BJ (cell line): ENCODE data around the gene LRBA. TPM values are rescaled to one million over a fixed set of nuclear protein-coding genes. Genes with fewer than 3 reads are reported as not detected.

Experiments used
- CTCF ChIA-PET: fragments of 350-600 bp; formaldehyde crosslinking; extraction: SDS; loops from one replicate; lab custom pipeline; 2021; ENCODE audit warnings: antibody characterized with exemption, inconsistent platforms; lab: Yijun Ruan, JAX
- POLR2A ChIA-PET: fragments of 300-600 bp; sonication (Branson Sonifier 250); formaldehyde crosslinking; extraction: SDS; loops from one replicate; lab custom pipeline; 2021; ENCODE audit warnings: antibody characterized with exemption; lab: Charles Lee
- DNase-seq: peaks from one replicate; pipeline ENCODE4 v3.0.0-alpha.2; 2011; ENCODE audit warnings: low read depth
- H3K27me3 ChIP-seq: 2 replicates; pipeline ENCODE4 v1.6.0; 2011; ENCODE audit warnings: low read length; ENCODE audit not compliant: control insufficient read depth, insufficient read depth
- H3K36me3 ChIP-seq: 2 replicates; pipeline ENCODE4 v1.5.1; 2011; ENCODE audit warnings: low read length; ENCODE audit not compliant: control insufficient read depth, insufficient read depth
- H3K4me3 ChIP-seq: 2 replicates; pipeline ENCODE4 v1.5.1; 2011; ENCODE audit warnings: low read depth, mild to moderate bottlenecking, control low read depth, low read length
- CTCF ChIP-seq: IDR thresholded peaks from 2 replicates; pipeline ENCODE4 v1.5.1; 2011; ENCODE audit warnings: low read depth, mild to moderate bottlenecking, control low read depth, inconsistent platforms, low read length, moderate library complexity; ENCODE audit not compliant: insufficient read depth
- polyA plus RNA-seq: library from polyadenylated mRNA; depleted of rRNA; stranded (reverse); fragments of >200 nt; gene quantifications from 2 replicates; pipeline ENCODE4 v1.2.3, GENCODE V29; 2011

LRBA gene
- polyA plus RNA-seq, 1 experiment: 8.2 TPM

- Histone ChIP-seq H3K36me3 (peaks cover 42% of the 10 kb centered on the region), H3K4me3 (no peak overlapping the region), H3K27me3 (no peaks in the 10 kb centered on the region)
- ChIA-PET POLR2A (no interaction called here), CTCF (interaction anchor here (2.2 to 2.6 kb wide), 2 partner anchors 11 kb away, joined by 8 read pairs; no protein-coding TSS in a partner anchor)
- TF ChIP-seq CTCF: no peak
- no peak for DNase-seq
Observed at GRCh38 chr4:150253965-150254630, 761.0 kb downstream of the LRBA start.

GRCh38 chr4:150253416-150253815, 761.7 kb downstream of the LRBA start:
- peaks cover 43% of the 10 kb centered on the region for H3K36me3 ChIP-seq
- H3K4me3 ChIP-seq: no peak overlapping the region
- ChIA-PET CTCF (interaction anchor here (2.6 kb wide), 1 partner anchor 11 kb away, joined by 8 read pairs; no protein-coding TSS in a partner anchor), POLR2A (no interaction called here)
- TF ChIP-seq CTCF: no peak
- no peaks in the 10 kb centered on the region for H3K27me3 ChIP-seq
- DNase-seq: no peak

- no peaks in the 10 kb centered on the region for H3K27me3 ChIP-seq
- TF ChIP-seq CTCF: no peak
- H3K36me3 ChIP-seq: peaks cover 44% of the 10 kb centered on the region
- ChIA-PET POLR2A (no interaction called here), CTCF (interaction anchor here (2.6 kb wide), 1 partner anchor 10 kb away, joined by 8 read pairs; no protein-coding TSS in a partner anchor)
- H3K4me3 ChIP-seq: no peak overlapping the region
- DNase-seq: no peak
Observed at GRCh38 chr4:150252741-150253140, 762.3 kb downstream of the LRBA start.

DNA sequence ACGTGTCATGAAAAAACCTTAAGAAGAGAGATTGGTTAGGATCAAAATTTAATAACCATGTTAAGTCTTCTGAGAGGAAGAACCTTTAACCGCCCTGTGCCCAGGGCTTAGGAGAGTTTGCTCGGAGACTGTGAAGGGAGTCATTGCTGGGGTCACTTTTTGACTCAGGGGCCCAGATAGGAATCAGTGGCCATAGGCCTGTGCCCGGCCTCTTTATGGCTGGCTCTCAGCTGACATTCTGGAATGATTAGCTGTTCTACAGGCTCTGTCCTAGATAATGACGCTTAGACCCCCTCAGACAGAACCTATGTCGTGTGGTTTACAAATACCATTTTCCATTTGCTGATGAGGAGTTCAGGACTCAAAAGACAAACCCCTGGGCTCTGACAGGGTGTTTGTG, 762.8 kb downstream of the LRBA start:
- H3K27me3 ChIP-seq: no peaks in the 10 kb centered on the region
- no peak overlapping the region for H3K4me3 ChIP-seq
- ChIA-PET POLR2A (no interaction called here), CTCF (interaction anchor here (0.7 to 2.6 kb wide), 2 partner anchors 10 to 170 kb away, joined by 3 to 8 read pairs; no protein-coding TSS in a partner anchor)
- no peak for DNase-seq
- no peak for TF ChIP-seq CTCF
- H3K36me3 ChIP-seq: peaks cover 48% of the 10 kb centered on the region

DNA sequence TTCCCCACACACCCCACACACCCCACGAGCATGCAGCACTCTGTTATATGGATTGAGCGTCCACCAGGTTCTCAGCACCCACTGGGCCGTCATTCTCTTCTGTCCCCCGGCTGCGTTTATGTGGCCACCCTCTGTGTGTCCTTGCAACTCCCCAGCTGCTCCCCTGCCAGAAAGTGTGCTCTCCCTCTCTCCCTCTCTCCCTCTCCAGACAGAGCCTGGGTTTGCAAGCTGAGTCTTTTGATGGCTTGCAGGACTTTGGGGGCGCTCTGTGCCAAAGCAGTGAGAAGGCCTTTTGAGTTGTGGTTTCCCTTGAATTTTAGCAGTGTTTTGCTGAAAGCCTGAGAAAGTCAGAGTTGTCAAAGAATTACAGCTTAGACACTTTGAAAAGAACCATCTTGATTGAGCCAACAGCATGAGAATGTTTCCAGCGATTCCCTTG, 763.3 kb downstream of the LRBA start:
- no peak for TF ChIP-seq CTCF
- peaks cover 44% of the 10 kb centered on the region for H3K36me3 ChIP-seq
- POLR2A ChIA-PET: no interaction called here

More for the DNA sequence above, 763.3 kb downstream of the LRBA start:
- DNase-seq: no peak
- no peaks in the 10 kb centered on the region for H3K27me3 ChIP-seq
- CTCF ChIA-PET: interaction anchor here (0.7 to 2.6 kb wide), 2 partner anchors 9 to 170 kb away, joined by 3 to 8 read pairs; no protein-coding TSS in a partner anchor
- no peak overlapping the region for H3K4me3 ChIP-seq
